Thoracic aorta (tissue), 2 donors: ENCODE results near the gene SH3PXD2B. TPM values are rescaled to one million over a fixed set of nuclear protein-coding genes. Genes with fewer than 3 reads are reported as not detected.

Source experiments
- ATAC-seq: fragments of 150-250 bp; one replicate; pipeline ENCODE4 v1.8.0; 2017; ENCODE audit warnings: low read depth; ENCODE audit not compliant: insufficient number of reproducible peaks, low FRiP score
- DNase-seq: peaks from one replicate; pipeline ENCODE4 v3.0.0-alpha.2; 2020; ENCODE audit warnings: low spot score
- H3K27ac ChIP-seq, 2 donors: fragments of 200-600 bp; sonication (generic); 1 replicate in 1 of 2; 2 replicates in 1 of 2; pipeline ENCODE4 v1.5.1; 2016; ENCODE audit warnings: mild to moderate bottlenecking in 2 of 2, moderate library complexity in 2 of 2
- H3K27me3 ChIP-seq: fragments of 200-600 bp; sonication (generic); replicated peaks from 2 replicates; pipeline ENCODE4 v1.6.0; 2016; ENCODE audit warnings: mild to moderate bottlenecking; ENCODE audit not compliant: insufficient read depth
- H3K36me3 ChIP-seq: fragments of 200-600 bp; sonication (generic); one replicate; pipeline ENCODE4 v1.5.1; 2016
- H3K4me1 ChIP-seq, 2 donors: fragments of 200-600 bp; sonication (generic); 1 replicate in 1 of 2; 2 replicates in 1 of 2; pipeline versions ENCODE4 v1.5.1 to v1.6.0; 2016; ENCODE audit warnings: low read depth in 2 of 2, mild to moderate bottlenecking in 1 of 2; ENCODE audit not compliant: control insufficient read depth in 1 of 2
- H3K4me3 ChIP-seq: fragments of 200-600 bp; sonication (generic); 2 replicates; pipeline ENCODE4 v1.5.1; 2016; ENCODE audit warnings: mild to moderate bottlenecking
- H3K9me3 ChIP-seq: fragments of 200-600 bp; sonication (generic); 2 replicates; pipeline ENCODE4 v1.5.1; 2016
- total RNA-seq, 2 donors: library from RNA; depleted of rRNA; stranded (reverse); fragments of >200 nt; gene quantifications; one replicate each; pipeline versions ENCODE4 v1.1.0 to v1.2.3, GENCODE V29; 2016
- TF ChIP-seq, protein P1 (sequence below): fragments of 200-600 bp; sonication (generic); IDR thresholded peaks from one replicate; pipeline ENCODE4 v1.5.1; 2019; ENCODE audit warnings: antibody characterized with exemption

SH3PXD2B gene
- total RNA-seq, 2 donors from 2014 or later: 31.4 to 42.0 TPM

DNA sequence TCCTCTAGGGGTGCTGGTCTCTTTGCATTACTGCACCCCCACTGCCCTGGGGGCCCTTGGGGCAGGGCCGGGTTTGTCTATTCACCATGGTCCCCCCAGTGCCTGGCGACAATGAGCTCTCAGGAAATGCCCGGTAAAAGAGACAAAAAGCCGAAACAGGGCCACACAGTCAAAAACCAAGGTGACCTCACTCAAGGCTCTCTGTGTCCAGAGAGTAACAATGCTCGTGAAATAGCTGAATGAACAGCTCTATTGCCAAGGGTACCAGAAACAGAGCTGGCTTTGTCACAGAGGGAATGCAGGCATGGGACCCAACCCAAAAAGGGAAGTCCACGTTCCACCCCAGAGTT is 16.0 kb downstream of the SH3PXD2B start:
- no peaks in the 10 kb centered on the region for H3K9me3 ChIP-seq
- ATAC-seq: peak; percentile 48
- H3K4me3 ChIP-seq: no peak overlapping the region
- no peak overlapping the region for H3K27ac ChIP-seq
- TF ChIP-seq, protein P1, sequence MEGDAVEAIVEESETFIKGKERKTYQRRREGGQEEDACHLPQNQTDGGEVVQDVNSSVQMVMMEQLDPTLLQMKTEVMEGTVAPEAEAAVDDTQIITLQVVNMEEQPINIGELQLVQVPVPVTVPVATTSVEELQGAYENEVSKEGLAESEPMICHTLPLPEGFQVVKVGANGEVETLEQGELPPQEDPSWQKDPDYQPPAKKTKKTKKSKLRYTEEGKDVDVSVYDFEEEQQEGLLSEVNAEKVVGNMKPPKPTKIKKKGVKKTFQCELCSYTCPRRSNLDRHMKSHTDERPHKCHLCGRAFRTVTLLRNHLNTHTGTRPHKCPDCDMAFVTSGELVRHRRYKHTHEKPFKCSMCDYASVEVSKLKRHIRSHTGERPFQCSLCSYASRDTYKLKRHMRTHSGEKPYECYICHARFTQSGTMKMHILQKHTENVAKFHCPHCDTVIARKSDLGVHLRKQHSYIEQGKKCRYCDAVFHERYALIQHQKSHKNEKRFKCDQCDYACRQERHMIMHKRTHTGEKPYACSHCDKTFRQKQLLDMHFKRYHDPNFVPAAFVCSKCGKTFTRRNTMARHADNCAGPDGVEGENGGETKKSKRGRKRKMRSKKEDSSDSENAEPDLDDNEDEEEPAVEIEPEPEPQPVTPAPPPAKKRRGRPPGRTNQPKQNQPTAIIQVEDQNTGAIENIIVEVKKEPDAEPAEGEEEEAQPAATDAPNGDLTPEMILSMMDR: no peak
- H3K4me1 ChIP-seq: peaks cover 21 to 38% of the 10 kb centered on the region in 2 donors
- no peaks in the 10 kb centered on the region for H3K36me3 ChIP-seq
- H3K27me3 ChIP-seq: no peaks in the 10 kb centered on the region
- no peak for DNase-seq

- DNase-seq (no peak), ATAC-seq (peak; percentile 50)
- no peaks in the 10 kb centered on the region for H3K27me3 ChIP-seq
- no peak overlapping the region for H3K4me3 ChIP-seq
- H3K36me3 ChIP-seq: no peaks in the 10 kb centered on the region
- no peak overlapping the region for H3K27ac ChIP-seq
- TF ChIP-seq, protein P1: no peak
- peaks cover 16 to 32% of the 10 kb centered on the region in 2 donors for H3K4me1 ChIP-seq
- no peaks in the 10 kb centered on the region for H3K9me3 ChIP-seq
Measured at GRCh38 chr5:172437445-172438318, 16.6 kb downstream of the SH3PXD2B start.

GRCh38 chr5:172436879-172437369 is 17.4 kb downstream of the SH3PXD2B start:
- no peak for DNase-seq
- Histone ChIP-seq H3K27ac (no peak overlapping the region), H3K4me3 (no peak overlapping the region), H3K36me3 (no peaks in the 10 kb centered on the region), H3K4me1 (peaks cover 16 to 31% of the 10 kb centered on the region in 2 donors), H3K27me3 (no peaks in the 10 kb centered on the region), H3K9me3 (no peaks in the 10 kb centered on the region)
- ATAC-seq: no peak
- TF ChIP-seq, protein P1: no peak

- no peak for DNase-seq
Measured at GRCh38 chr5:172436078-172436878, 18.0 kb downstream of the SH3PXD2B start.

More at GRCh38 chr5:172436078-172436878, 18.0 kb downstream of the SH3PXD2B start:
- no peaks in the 10 kb centered on the region for H3K9me3 ChIP-seq
- ATAC-seq: no peak
- no peaks in the 10 kb centered on the region for H3K27me3 ChIP-seq
- no peak overlapping the region for H3K4me3 ChIP-seq
- no peak overlapping the region for H3K27ac ChIP-seq
- TF ChIP-seq, protein P1: no peak
- no peaks in the 10 kb centered on the region for H3K36me3 ChIP-seq
- H3K4me1 ChIP-seq: peaks cover 16 to 31% of the 10 kb centered on the region in 2 donors
